Mesodermal cell (in vitro differentiated cells): Measurements from ENCODE around the gene GZF1.
A peak's percentile ranks its signal among the peaks of the same experiment; 100 is the strongest.

ENCODE experiments used
- H3K27ac ChIP-seq: 2 replicates; pipeline ENCODE4 v1.7.0; 2013; ENCODE audit warnings: mild to moderate bottlenecking, low read depth, low read length, moderate library complexity; ENCODE audit not compliant: severe bottlenecking
- H3K36me3 ChIP-seq: 2 replicates; pipeline ENCODE4 v1.7.1; 2013; ENCODE audit warnings: mild to moderate bottlenecking, low read length, moderate library complexity; ENCODE audit not compliant: control insufficient read depth, insufficient read depth
- H3K4me1 ChIP-seq: one replicate; pipeline ENCODE4 v1.7.1; 2013; ENCODE audit warnings: mild to moderate bottlenecking, low read length; ENCODE audit not compliant: insufficient read depth, control insufficient read depth, poor library complexity, severe bottlenecking
- H3K4me3 ChIP-seq: 2 replicates; pipeline ENCODE4 v1.7.0; 2013; ENCODE audit warnings: low read length, control low read depth, mild to moderate bottlenecking; ENCODE audit not compliant: insufficient read depth, poor library complexity, severe bottlenecking; ENCODE audit errors: extremely low read depth
- H3K9me3 ChIP-seq: 2 replicates; pipeline ENCODE4 v1.7.1; 2013; ENCODE audit warnings: mild to moderate bottlenecking, low read length, moderate library complexity; ENCODE audit not compliant: control insufficient read depth
- WGBS, 2 experiments: methylation state at CpG; one replicate each; pipeline ENCODE4 v1.1.5; 2013; ENCODE audit warnings: missing lambda C conversion rate in 2 of 2; ENCODE audit not compliant: insufficient coverage in 2 of 2; 5-methylcytosine and 5-hydroxymethylcytosine counted together

GZF1 gene

GRCh38 chr20:23369072-23369823 lies 7.3 kb downstream of the GZF1 start:
- H3K36me3 ChIP-seq: peaks cover 90% of the 10 kb centered on the region

GRCh38 chr20:23370274-23370673 lies 8.3 kb downstream of the GZF1 start:
- Histone ChIP-seq H3K4me3 (no peak overlapping the region), H3K27ac (no peak overlapping the region), H3K9me3 (no peaks in the 10 kb centered on the region), H3K4me1 (no peaks in the 10 kb centered on the region), H3K36me3 (peaks cover 90% of the 10 kb centered on the region)
- 95 to 97% methylated on average over 4 to 5 of the region's 5 CpGs for whole genome bisulfite sequencing, 2 experiments

More at GRCh38 chr20:23369072-23369823, 7.3 kb downstream of the GZF1 start:
- H3K4me1 ChIP-seq: no peaks in the 10 kb centered on the region
- 98 to 99% methylated on average over 13 of the region's 14 CpGs for WGBS, 2 experiments
- no peak overlapping the region for H3K4me3 ChIP-seq
- H3K27ac ChIP-seq: no peak overlapping the region
- no peaks in the 10 kb centered on the region for H3K9me3 ChIP-seq

- Histone ChIP-seq H3K4me3 (no peak overlapping the region), H3K27ac (no peak overlapping the region), H3K36me3 (peaks cover 90% of the 10 kb centered on the region), H3K4me1 (no peaks in the 10 kb centered on the region), H3K9me3 (no peaks in the 10 kb centered on the region)
- WGBS, 2 experiments: 89 to 100% methylated on average over 2 to 3 of the region's 3 CpGs
Measured at GRCh38 chr20:23370873-23371272, 8.9 kb downstream of the GZF1 start.

- Histone ChIP-seq H3K4me1 (no peaks in the 10 kb centered on the region), H3K9me3 (no peaks in the 10 kb centered on the region), H3K36me3 (peaks cover 94% of the 10 kb centered on the region), H3K27ac (no peak overlapping the region), H3K4me3 (no peak overlapping the region)
- WGBS, 2 experiments: 100% methylated on average over 1 to 2 of the region's 4 CpGs
Measured at GRCh38 chr20:23371496-23371895, 9.5 kb downstream of the GZF1 start.

GRCh38 chr20:23374441-23374840 lies 12.5 kb downstream of the GZF1 start:
- Histone ChIP-seq H3K4me1 (no peaks in the 10 kb centered on the region), H3K36me3 (peaks cover 90% of the 10 kb centered on the region), H3K4me3 (no peak overlapping the region), H3K9me3 (no peaks in the 10 kb centered on the region), H3K27ac (no peak overlapping the region)
- WGBS, 2 experiments: 88% methylated on average over 4 to 5 of the region's 5 CpGs

- H3K36me3 ChIP-seq: peaks cover 89% of the 10 kb centered on the region
- WGBS, 2 experiments: 95 to 100% methylated on average over 1 to 4 of the region's 5 CpGs
Measured at GRCh38 chr20:23375827-23376226, 13.8 kb downstream of the GZF1 start.

GRCh38 chr20:23379772-23380171 lies 17.8 kb downstream of the GZF1 start:
- H3K36me3 ChIP-seq: peaks cover 74% of the 10 kb centered on the region

More at GRCh38 chr20:23375827-23376226, 13.8 kb downstream of the GZF1 start:
- Histone ChIP-seq H3K4me1 (no peaks in the 10 kb centered on the region), H3K27ac (no peak overlapping the region), H3K4me3 (no peak overlapping the region), H3K9me3 (no peaks in the 10 kb centered on the region)

GRCh38 chr20:23381876-23382275 lies 19.9 kb downstream of the GZF1 start:
- Histone ChIP-seq H3K4me1 (peaks cover 5% of the 10 kb centered on the region), H3K36me3 (peaks cover 61% of the 10 kb centered on the region), H3K9me3 (no peaks in the 10 kb centered on the region), H3K4me3 (no peak overlapping the region), H3K27ac (peak overlapping the region; percentile 23)

More at GRCh38 chr20:23379772-23380171, 17.8 kb downstream of the GZF1 start:
- Histone ChIP-seq H3K4me3 (no peak overlapping the region), H3K4me1 (peaks cover 5% of the 10 kb centered on the region), H3K27ac (no peak overlapping the region), H3K9me3 (no peaks in the 10 kb centered on the region)

GRCh38 chr20:23386304-23387117 lies 24.5 kb downstream of the GZF1 start:
- Histone ChIP-seq H3K9me3 (no peaks in the 10 kb centered on the region), H3K27ac (no peak overlapping the region), H3K36me3 (peaks cover 45% of the 10 kb centered on the region), H3K4me3 (no peak overlapping the region), H3K4me1 (peaks cover 5% of the 10 kb centered on the region)
- WGBS, 2 experiments: 100% methylated on average over 1 to 2 of the region's 6 CpGs

GRCh38 chr20:23387118-23387443 lies 25.1 kb downstream of the GZF1 start:
- 100% methylated on average over 1 of the region's 3 CpGs; no CpG with 5 or more reads in 1 of the 2 experiments for WGBS, 2 experiments
- H3K36me3 ChIP-seq: peaks cover 44% of the 10 kb centered on the region

More at GRCh38 chr20:23387118-23387443, 25.1 kb downstream of the GZF1 start:
- Histone ChIP-seq H3K9me3 (no peaks in the 10 kb centered on the region), H3K4me1 (peaks cover under 1% of the 10 kb centered on the region), H3K4me3 (no peak overlapping the region), H3K27ac (no peak overlapping the region)
